ENCODE data around the gene ANK2. TPM values are rescaled to one million over a fixed set of nuclear protein-coding genes. Genes with fewer than 3 reads are reported as not detected.

The ANK2 gene
- total RNA-seq, 6 experiments from 2014 or later, result 1.4 to 9.0 (median 2.3) TPM

- Mint-ChIP-seq H3K4me3 (no peak overlapping the region), H3K4me1 (ENCODE audit: low read depth) (no peaks in the 10 kb centered on the region), H3K27me3 (ENCODE audit: insufficient read depth) (peaks cover 3% of the 10 kb centered on the region; the same call in 1 of the 2 replicates), H3K27ac (no peak overlapping the region), H3K36me3 (ENCODE audit: low read depth) (no peaks in the 10 kb centered on the region), H3K9me3 (no peaks in the 10 kb centered on the region)
- TF ChIP-seq CTCF (IDR thresholded peaks at IDR 0.05), result no peak
- DNase-seq, result no peak
These were observed 82.2 kb downstream of the ANK2 start for GRCh38 chr4:113131621-113132020.

GRCh38 chr4:113141901-113142346 is 92.5 kb downstream of the ANK2 start:
- Mint-ChIP-seq H3K4me3 (no peak overlapping the region), H3K36me3 (ENCODE audit: low read depth) (no peaks in the 10 kb centered on the region), H3K9me3 (no peaks in the 10 kb centered on the region), H3K27ac (no peak overlapping the region; the same call in 1 of the 2 replicates), H3K4me1 (ENCODE audit: low read depth) (peaks cover 18% of the 10 kb centered on the region), H3K27me3 (ENCODE audit: insufficient read depth) (peaks cover 3% of the 10 kb centered on the region)
- peak; percentile 45 for DNase-seq
- no peak for TF ChIP-seq CTCF (IDR thresholded peaks at IDR 0.05)

GRCh38 chr4:113142351-113142750 is 92.9 kb downstream of the ANK2 start:
- no peak for TF ChIP-seq CTCF (IDR thresholded peaks at IDR 0.05)
- Mint-ChIP-seq H3K36me3 (ENCODE audit: low read depth) (no peaks in the 10 kb centered on the region), H3K27me3 (ENCODE audit: insufficient read depth) (peaks cover 3% of the 10 kb centered on the region), H3K4me1 (ENCODE audit: low read depth) (peaks cover 20% of the 10 kb centered on the region), H3K4me3 (no peak overlapping the region), H3K9me3 (no peaks in the 10 kb centered on the region), H3K27ac (no peak overlapping the region)
- DNase-seq, result no peak

- H3K4me3 Mint-ChIP-seq, result no peak overlapping the region
- DNase-seq, result no peak
- H3K27ac Mint-ChIP-seq, result no peak overlapping the region
- peaks cover 20% of the 10 kb centered on the region for H3K4me1 Mint-ChIP-seq (ENCODE audit: low read depth)
- peaks cover 2% of the 10 kb centered on the region; the same call in 1 of the 2 replicates for H3K27me3 Mint-ChIP-seq (ENCODE audit: insufficient read depth)
- H3K36me3 Mint-ChIP-seq (ENCODE audit: low read depth), result no peaks in the 10 kb centered on the region
- H3K9me3 Mint-ChIP-seq, result no peaks in the 10 kb centered on the region
- TF ChIP-seq CTCF (IDR thresholded peaks at IDR 0.05), result no peak
These were observed 94.6 kb downstream of the ANK2 start for GRCh38 chr4:113144091-113144490.

GRCh38 chr4:113145147-113145518 is 95.7 kb downstream of the ANK2 start:
- TF ChIP-seq CTCF (IDR thresholded peaks at IDR 0.05), result no peak
- Mint-ChIP-seq H3K27me3 (ENCODE audit: insufficient read depth) (peaks cover 2% of the 10 kb centered on the region; the same call in 1 of the 2 replicates), H3K36me3 (ENCODE audit: low read depth) (no peaks in the 10 kb centered on the region), H3K4me1 (ENCODE audit: low read depth) (peaks cover 20% of the 10 kb centered on the region), H3K27ac (no peak overlapping the region), H3K9me3 (no peaks in the 10 kb centered on the region), H3K4me3 (no peak overlapping the region)
- no peak for DNase-seq
